NK-92 (cell line): Measurements from ENCODE around the gene SESN1.
A peak's percentile ranks its signal among the peaks of the same experiment; 100 is the strongest.
"Not testable (repeated sequence)": the region's sequence is repeated elsewhere in the genome, so short reads cannot be mapped to it uniquely, and the experiment has no call there.

ENCODE experiments used
- DNase-seq: peaks from one replicate; lab custom pipeline; 2025; ENCODE audit not compliant: unreplicated experiment; lab: John Stamatoyannopoulos, UW

Gene SESN1

GRCh38 chr6:109094416-109095035 is at the start of gene SESN1:
Gene SESN1, minus strand, starts transcription at chr6:109094846. Its CDS starts 773 bp downstream, at chr6:109094073.
- DNase-seq: peak; percentile 22

GRCh38 chr6:109143191-109143590 is 48.5 kb upstream of the SESN1 start:
- DNase-seq: no peak

- not testable (repeated sequence) for DNase-seq
Measured at GRCh38 chr6:109142067-109142466, 47.4 kb upstream of the SESN1 start.

GRCh38 chr6:109139109-109139508 is 44.5 kb upstream of the SESN1 start:
- DNase-seq: no peak

GRCh38 chr6:109136530-109136929 is 41.9 kb upstream of the SESN1 start:
- DNase-seq: not testable (repeated sequence)

- not testable (repeated sequence) for DNase-seq
Measured at GRCh38 chr6:109136039-109136438, 41.4 kb upstream of the SESN1 start.

GRCh38 chr6:109135600-109135999 is 41.0 kb upstream of the SESN1 start:
- not testable (repeated sequence) for DNase-seq

- no peak for DNase-seq
Measured at GRCh38 chr6:109130065-109130464, 35.4 kb upstream of the SESN1 start.

GRCh38 chr6:109125504-109125903 is 30.9 kb upstream of the SESN1 start:
- DNase-seq: no peak

GRCh38 chr6:109124219-109124618 is 29.6 kb upstream of the SESN1 start:
- no peak for DNase-seq

- no peak for DNase-seq
Measured at GRCh38 chr6:109121411-109121810, 26.8 kb upstream of the SESN1 start.

GRCh38 chr6:109118871-109119354 is 24.3 kb upstream of the SESN1 start:
- DNase-seq: no peak

GRCh38 chr6:109118337-109118736 is 23.7 kb upstream of the SESN1 start:
- no peak for DNase-seq

- no peak for DNase-seq
Measured at GRCh38 chr6:109117346-109118035, 22.8 kb upstream of the SESN1 start.

GRCh38 chr6:109112663-109113062 is 18.0 kb upstream of the SESN1 start:
- DNase-seq: not testable (repeated sequence)

GRCh38 chr6:109109663-109110062 is 15.0 kb upstream of the SESN1 start:
- DNase-seq: not testable (repeated sequence)

- no peak for DNase-seq
Measured at GRCh38 chr6:109105681-109106080, 11.0 kb upstream of the SESN1 start.

- DNase-seq: no peak
Measured at GRCh38 chr6:109104512-109104911, 9.9 kb upstream of the SESN1 start.

GRCh38 chr6:109103942-109104341 is 9.3 kb upstream of the SESN1 start:
- DNase-seq: no peak

GRCh38 chr6:109102762-109103161 is 8.1 kb upstream of the SESN1 start:
- no peak for DNase-seq

- no peak for DNase-seq
Measured at GRCh38 chr6:109097661-109098060, 3.0 kb upstream of the SESN1 start.

- no peak for DNase-seq
Measured at GRCh38 chr6:109096208-109096607, 1.6 kb upstream of the SESN1 start.

GRCh38 chr6:109095835-109096084 is 1.1 kb upstream of the SESN1 start:
- DNase-seq: no peak
